GM23248 (cell line): Measurements from ENCODE around the gene PLEKHA1. TPM values are rescaled to one million over a fixed set of nuclear protein-coding genes. Genes with fewer than 3 reads are reported as not detected.

Experiments used
- DNase-seq: peaks from one replicate; pipeline ENCODE4 v3.0.0-alpha.2; 2015
- H2AFZ ChIP-seq: fragments of 200-600 bp; sonication (generic); 2 replicates; pipeline ENCODE4 v1.6.1; 2016; ENCODE audit warnings: antibody characterized with exemption
- H3F3A ChIP-seq: fragments of 200-600 bp; sonication (generic); 2 replicates; pipeline ENCODE4 v1.6.1; 2016; ENCODE audit warnings: mild to moderate bottlenecking, antibody characterized with exemption, mixed run types; ENCODE audit not compliant: insufficient read depth
- H3K27ac ChIP-seq: fragments of 200-600 bp; sonication (generic); 2 replicates; pipeline ENCODE4 v1.5.1; 2016; ENCODE audit warnings: mild to moderate bottlenecking
- H3K27me3 ChIP-seq: fragments of 200-600 bp; sonication (generic); replicated peaks from 2 replicates; pipeline ENCODE4 v1.6.1; 2016; ENCODE audit warnings: mild to moderate bottlenecking; ENCODE audit not compliant: insufficient read depth
- H3K36me3 ChIP-seq: fragments of 200-600 bp; sonication (generic); 2 replicates; pipeline ENCODE4 v1.6.1; 2016; ENCODE audit warnings: low read depth, mild to moderate bottlenecking
- H3K4me1 ChIP-seq: fragments of 200-600 bp; sonication (generic); 2 replicates; pipeline ENCODE4 v1.6.1; 2016; ENCODE audit warnings: mild to moderate bottlenecking; ENCODE audit not compliant: insufficient read depth
- H3K4me2 ChIP-seq: fragments of 200-600 bp; sonication (generic); one replicate; pipeline ENCODE4 v1.6.1; 2016; ENCODE audit warnings: mild to moderate bottlenecking; ENCODE audit not compliant: unreplicated experiment
- H3K4me3 ChIP-seq: fragments of 200-600 bp; sonication (generic); 2 replicates; pipeline ENCODE4 v1.5.1; 2016; ENCODE audit warnings: mild to moderate bottlenecking
- H3K79me2 ChIP-seq: fragments of 200-600 bp; sonication (generic); 2 replicates; pipeline ENCODE4 v1.6.1; 2016; ENCODE audit warnings: mild to moderate bottlenecking; ENCODE audit not compliant: insufficient read depth
- H3K9ac ChIP-seq: fragments of 200-600 bp; sonication (generic); 2 replicates; pipeline ENCODE4 v1.6.1; 2016; ENCODE audit warnings: mild to moderate bottlenecking
- H3K9me2 ChIP-seq: fragments of 200-600 bp; sonication (generic); 2 replicates; pipeline ENCODE4 v1.6.1; 2016; ENCODE audit warnings: mixed run types, mild to moderate bottlenecking, moderate library complexity; ENCODE audit not compliant: insufficient read depth
- H3K9me3 ChIP-seq: fragments of 200-600 bp; sonication (generic); one replicate; pipeline ENCODE4 v1.6.1; 2017; ENCODE audit warnings: low read depth
- H4K20me1 ChIP-seq: fragments of 200-600 bp; sonication (generic); 2 replicates; pipeline ENCODE4 v1.6.0; 2016; ENCODE audit not compliant: insufficient read depth
- EZH2 ChIP-seq: fragments of 200-600 bp; sonication (generic); IDR thresholded peaks from 2 replicates; pipeline ENCODE4 v1.6.1; 2018; ENCODE audit warnings: antibody characterized with exemption, mild to moderate bottlenecking; ENCODE audit not compliant: insufficient read depth, poor library complexity, severe bottlenecking
- EZH2phosphoT487 ChIP-seq: fragments of 200-600 bp; sonication (generic); IDR thresholded peaks from 2 replicates; pipeline ENCODE4 v1.6.1; 2018; ENCODE audit warnings: antibody characterized with exemption, moderate library complexity, mild to moderate bottlenecking, low read depth; ENCODE audit not compliant: insufficient read depth
- WGBS, 2 experiments: methylation state at CpG; one replicate each; pipeline ENCODE4 v1.1.6; 2015 to 2017; ENCODE audit warnings: low lambda C conversion rate in 2 of 2, low coverage in 1 of 2; ENCODE audit errors: missing lambda C conversion rate in 2 of 2; 5-methylcytosine and 5-hydroxymethylcytosine counted together
- in situ Hi-C: fragments of 300-500 bp; cut with MboI; formaldehyde crosslinking; loops from 2 replicates; pipeline ENCODE4 v1.15.0; 2020
- polyA plus RNA-seq: library from polyadenylated mRNA; unstranded; fragments of >200 nt; fragmentation: Nextera tagmentation; extraction: Ambion mirVana; gene quantifications from 2 replicates; pipeline ENCODE4 v1.2.1, GENCODE V29; 2016
- total RNA-seq: library from RNA; depleted of rRNA; stranded (reverse); fragments of >200 nt; shearing (Covaris generic); gene quantifications from 2 replicates; pipeline ENCODE4 v1.2.3, GENCODE V29; 2014

The PLEKHA1 gene
- total and polyA plus RNA-seq, 2 experiments from 2014 or later: 28.7 to 41.0 TPM

- Histone ChIP-seq H3K79me2 (peaks cover 85% of the 10 kb centered on the region), H2AFZ (no peak overlapping the region), H3K9me3 (no peaks in the 10 kb centered on the region), H3K27ac (peak overlapping the region; percentile 73), H4K20me1 (no peaks in the 10 kb centered on the region), H3K27me3 (no peaks in the 10 kb centered on the region), H3K4me3 (peak overlapping the region; percentile 25; the same call in 1 of the 2 replicates), H3K4me2 (peak overlapping the region; percentile 49), H3F3A (peaks cover 26% of the 10 kb centered on the region), H3K9ac (peak overlapping the region; percentile 56), H3K9me2 (no peaks in the 10 kb centered on the region), H3K4me1 (peaks cover 28% of the 10 kb centered on the region), H3K36me3 (no peaks in the 10 kb centered on the region)
- in situ Hi-C loops: no loop called here
- no peak for TF ChIP-seq EZH2
- peak; percentile 92 for TF ChIP-seq EZH2phosphoT487
- WGBS, 2 experiments: 1% methylated on average over 11 of the region's 11 CpGs
- DNase-seq: peak; percentile 99
These were observed 94.6 kb downstream of the PLEKHA1 start for GRCh38 chr10:122468926-122469781.

- Histone ChIP-seq H3K4me1 (peaks cover 32% of the 10 kb centered on the region), H3K4me3 (no peak overlapping the region), H3K36me3 (no peaks in the 10 kb centered on the region), H2AFZ (no peak overlapping the region), H4K20me1 (no peaks in the 10 kb centered on the region), H3K4me2 (peak overlapping the region; percentile 49), H3K79me2 (peaks cover 85% of the 10 kb centered on the region), H3K9ac (0 out of 2 replicates have a peak overlapping the region, but pooled peaks have one; percentile 30), H3F3A (peaks cover 31% of the 10 kb centered on the region), H3K9me2 (no peaks in the 10 kb centered on the region), H3K27ac (peak overlapping the region; percentile 64), H3K27me3 (no peaks in the 10 kb centered on the region), H3K9me3 (no peaks in the 10 kb centered on the region)
- no peak for DNase-seq
- TF ChIP-seq EZH2phosphoT487: no peak
- no peak for TF ChIP-seq EZH2
- in situ Hi-C loops: no loop called here
- WGBS, 2 experiments: 95 to 97% methylated on average over 4 of the region's 4 CpGs
These were observed 95.3 kb downstream of the PLEKHA1 start for GRCh38 chr10:122469848-122470247.

GRCh38 chr10:122471531-122472177 is 97.1 kb downstream of the PLEKHA1 start:
- no peak for TF ChIP-seq EZH2
- no peak for TF ChIP-seq EZH2phosphoT487
- in situ Hi-C loops: no loop called here
- Histone ChIP-seq H3K79me2 (peaks cover 68% of the 10 kb centered on the region), H3F3A (peaks cover 44% of the 10 kb centered on the region), H3K9me2 (no peaks in the 10 kb centered on the region), H3K4me1 (peaks cover 49% of the 10 kb centered on the region), H3K4me3 (no peak overlapping the region), H3K9me3 (no peaks in the 10 kb centered on the region), H3K27ac (peak overlapping the region; percentile 36; the same call in 1 of the 2 replicates), H2AFZ (no peak overlapping the region), H4K20me1 (no peaks in the 10 kb centered on the region), H3K27me3 (no peaks in the 10 kb centered on the region), H3K4me2 (peak overlapping the region; percentile 5), H3K9ac (no peak overlapping the region), H3K36me3 (no peaks in the 10 kb centered on the region)
- DNase-seq: peak; percentile 56
- 68 to 79% methylated on average over 4 of the region's 4 CpGs for WGBS, 2 experiments

- TF ChIP-seq EZH2: no peak
- no peak for TF ChIP-seq EZH2phosphoT487
- Histone ChIP-seq H2AFZ (no peak overlapping the region), H3K9ac (no peak overlapping the region), H3K27ac (no peak overlapping the region), H3K4me3 (no peak overlapping the region), H3F3A (peaks cover 37% of the 10 kb centered on the region), H3K4me2 (no peak overlapping the region), H3K9me3 (no peaks in the 10 kb centered on the region), H3K79me2 (peaks cover 65% of the 10 kb centered on the region), H3K27me3 (no peaks in the 10 kb centered on the region), H3K9me2 (no peaks in the 10 kb centered on the region), H4K20me1 (no peaks in the 10 kb centered on the region), H3K4me1 (peaks cover 49% of the 10 kb centered on the region), H3K36me3 (no peaks in the 10 kb centered on the region)
- in situ Hi-C loops: no loop called here
- DNase-seq: no peak
- 96% methylated on average over 8 of the region's 8 CpGs for WGBS, 2 experiments
These were observed 98.6 kb downstream of the PLEKHA1 start for GRCh38 chr10:122473116-122473515.
